PC-3 (cell line): ENCODE measurements around the gene SOX5.

ENCODE experiments used
- EZH2 ChIP-seq: fragments of 300-600 bp; sonication (generic); IDR thresholded peaks from one replicate; pipeline ENCODE4 v1.6.1; 2017; ENCODE audit warnings: antibody characterized with exemption, mild to moderate bottlenecking, low read length; ENCODE audit not compliant: unreplicated experiment
- EZH2phosphoT487 ChIP-seq: fragments of 300-600 bp; sonication (generic); IDR thresholded peaks from 2 replicates; pipeline ENCODE4 v1.6.1; 2018; ENCODE audit warnings: mild to moderate bottlenecking, antibody characterized with exemption, low read length, borderline replicate concordance
- TF ChIP-seq, protein P1 (sequence below): fragments of 300-600 bp; sonication (generic); conservative IDR thresholded peaks from 2 replicates; pipeline ENCODE4 v1.5.1; 2017; ENCODE audit warnings: antibody characterized with exemption, low read depth, mild to moderate bottlenecking, low read length

GRCh38 chr12:23699031-23699430 lies 250.4 kb downstream of the SOX5 start:
- TF ChIP-seq, protein P1, sequence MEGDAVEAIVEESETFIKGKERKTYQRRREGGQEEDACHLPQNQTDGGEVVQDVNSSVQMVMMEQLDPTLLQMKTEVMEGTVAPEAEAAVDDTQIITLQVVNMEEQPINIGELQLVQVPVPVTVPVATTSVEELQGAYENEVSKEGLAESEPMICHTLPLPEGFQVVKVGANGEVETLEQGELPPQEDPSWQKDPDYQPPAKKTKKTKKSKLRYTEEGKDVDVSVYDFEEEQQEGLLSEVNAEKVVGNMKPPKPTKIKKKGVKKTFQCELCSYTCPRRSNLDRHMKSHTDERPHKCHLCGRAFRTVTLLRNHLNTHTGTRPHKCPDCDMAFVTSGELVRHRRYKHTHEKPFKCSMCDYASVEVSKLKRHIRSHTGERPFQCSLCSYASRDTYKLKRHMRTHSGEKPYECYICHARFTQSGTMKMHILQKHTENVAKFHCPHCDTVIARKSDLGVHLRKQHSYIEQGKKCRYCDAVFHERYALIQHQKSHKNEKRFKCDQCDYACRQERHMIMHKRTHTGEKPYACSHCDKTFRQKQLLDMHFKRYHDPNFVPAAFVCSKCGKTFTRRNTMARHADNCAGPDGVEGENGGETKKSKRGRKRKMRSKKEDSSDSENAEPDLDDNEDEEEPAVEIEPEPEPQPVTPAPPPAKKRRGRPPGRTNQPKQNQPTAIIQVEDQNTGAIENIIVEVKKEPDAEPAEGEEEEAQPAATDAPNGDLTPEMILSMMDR: no peak
- TF ChIP-seq EZH2 (no peak), EZH2phosphoT487 (no peak)
